ENCODE measurements around the gene DNASE1L1.

DNA sequence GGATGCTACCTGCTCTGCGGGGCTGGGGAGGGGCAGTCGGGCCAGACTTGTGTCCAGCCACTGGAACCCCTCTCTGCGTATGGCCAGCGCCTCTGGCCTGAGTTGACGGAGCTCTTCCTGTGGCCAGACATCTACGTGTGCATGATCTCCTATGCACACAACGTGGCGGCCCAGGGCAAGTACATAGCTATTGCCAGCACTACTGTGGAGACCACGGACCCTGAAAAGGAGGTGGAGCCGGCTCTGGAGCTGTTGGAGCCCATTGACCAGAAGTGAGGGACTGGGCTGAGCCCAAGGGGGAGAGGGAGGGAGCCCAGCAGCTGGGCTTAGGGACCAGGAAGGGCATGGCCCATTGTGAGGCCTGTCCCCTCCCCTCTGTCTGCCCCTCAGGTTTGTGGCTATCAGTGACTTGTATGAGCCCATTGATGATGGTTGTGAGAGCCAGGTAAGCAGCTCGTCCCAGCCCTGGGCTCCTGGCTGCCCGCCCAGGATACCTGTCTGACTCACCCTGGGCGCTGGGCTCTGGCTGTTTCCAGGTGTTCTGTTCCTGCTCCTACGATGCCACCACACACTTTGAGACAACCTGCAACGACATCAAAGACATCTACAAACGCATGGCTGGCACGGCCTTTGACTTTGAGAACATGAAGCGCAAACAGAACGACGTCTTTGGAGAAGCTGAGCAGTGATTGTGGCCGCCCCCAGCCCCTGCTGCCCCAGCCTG lies 33.1 kb upstream of the DNASE1L1 start:
- TF ChIP-seq TAF1 (IDR thresholded peaks at IDR 0.05; ENCODE audit: borderline replicate concordance, low read depth, low read length) (no peak), POLR2A (IDR thresholded peaks at IDR 0.05; ENCODE audit: low read depth, low read length) (no peak), POLR2AphosphoS5 (IDR thresholded peaks at IDR 0.05; ENCODE audit: low read depth, low read length) (no peak)

Data from GM12892 (cell line).